HUDEP-2 (cell line): Measurements from ENCODE around the gene AKT3.
A peak's percentile ranks its signal among the peaks of the same experiment; 100 is the strongest.

Experiments
- DNase-seq, 76 experiments: peaks; one replicate each; lab custom pipeline; 2025; ENCODE audit not compliant: unreplicated experiment in 76 of 76; lab: John Stamatoyannopoulos, UW

AKT3 gene

DNA sequence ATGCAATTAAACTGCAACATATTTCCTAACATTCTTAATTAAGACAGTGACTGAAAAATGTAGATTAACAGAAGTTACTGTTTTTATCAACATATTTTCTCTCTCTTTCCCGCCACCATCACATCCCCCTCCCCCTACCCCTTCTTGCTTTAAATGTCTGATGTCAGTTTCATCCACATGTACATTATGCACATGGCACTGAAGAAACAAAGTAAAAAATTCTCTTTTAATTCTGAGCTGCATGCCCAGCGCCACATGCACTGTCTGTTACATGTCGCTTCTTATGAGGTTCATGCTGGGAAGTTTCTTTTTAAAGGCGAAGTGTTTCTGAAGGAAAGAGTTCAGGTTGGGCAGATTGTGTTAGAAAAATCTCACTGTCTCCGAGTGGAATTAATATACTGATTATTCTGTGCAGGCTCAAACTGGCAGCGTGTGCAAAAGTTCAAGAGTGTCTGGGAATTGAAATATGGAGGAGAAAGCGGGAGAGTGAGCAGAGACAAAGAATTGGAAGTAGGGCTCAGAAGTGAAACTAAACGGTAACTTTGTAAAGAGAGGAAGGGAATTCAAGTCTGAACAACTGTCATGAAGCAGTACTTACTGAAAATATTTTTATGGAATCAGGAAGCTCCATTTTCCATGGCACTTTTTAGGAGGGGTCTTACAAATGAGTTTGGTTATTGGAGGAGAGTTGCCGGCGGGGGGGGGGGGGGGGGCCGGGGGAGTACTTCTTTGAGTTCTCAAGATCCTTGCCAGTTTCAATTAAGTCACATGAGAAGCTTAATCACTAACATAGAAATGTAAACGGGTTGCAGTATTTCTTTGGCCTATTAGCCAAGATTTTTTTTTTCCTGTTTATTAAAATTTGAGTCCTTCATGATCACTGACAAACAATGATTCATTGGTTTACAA lies 376.6 kb downstream of the AKT3 start:
- no peak for DNase-seq

DNA sequence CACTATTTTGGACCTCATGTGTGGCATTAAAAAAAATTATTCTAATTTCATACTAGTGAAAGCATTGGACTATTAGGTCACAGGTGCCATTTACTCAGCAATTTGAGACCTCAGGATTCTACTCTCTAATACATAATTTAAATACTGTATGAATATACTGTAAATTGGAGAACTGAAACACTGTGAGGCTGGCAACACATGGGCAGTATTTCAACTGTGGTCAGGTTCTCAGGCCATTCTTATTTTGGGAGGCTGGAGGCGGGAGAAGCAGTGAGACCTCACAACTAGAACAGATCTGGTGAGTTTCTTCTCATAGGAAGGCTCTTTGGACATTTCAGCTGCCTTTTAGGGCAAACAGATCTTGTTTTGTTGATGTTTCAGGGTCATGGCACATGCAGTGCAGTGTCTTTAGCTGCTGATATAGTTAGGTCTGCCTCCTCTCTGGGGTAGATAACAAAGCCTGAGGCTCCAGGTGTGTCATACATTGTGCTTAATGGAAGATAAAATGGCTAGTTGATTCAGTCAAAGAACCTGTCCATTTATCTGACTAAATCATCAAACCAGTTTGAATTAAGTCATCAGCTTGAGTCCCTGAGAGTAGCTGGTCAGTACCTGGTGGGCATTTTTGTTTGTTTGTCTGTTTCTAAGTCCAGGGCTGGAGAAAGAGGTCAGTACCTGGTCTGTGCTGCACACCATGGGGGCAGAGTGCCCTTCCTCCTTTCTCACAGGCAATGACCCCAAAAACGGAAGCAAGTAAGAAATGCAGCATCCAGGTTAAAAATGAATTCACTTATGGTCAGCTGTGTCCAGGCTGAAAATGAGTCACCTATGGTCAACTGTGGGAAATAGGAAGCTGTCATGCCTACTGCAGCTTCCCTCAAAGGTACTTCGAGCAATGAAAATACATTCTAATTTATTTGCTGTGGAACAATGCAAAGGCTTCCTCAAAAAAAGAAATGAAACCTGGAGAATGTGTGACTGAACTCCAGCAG lies 378.0 kb downstream of the AKT3 start:
- DNase-seq: peak in 1 of 76 experiments; percentile 9

DNA sequence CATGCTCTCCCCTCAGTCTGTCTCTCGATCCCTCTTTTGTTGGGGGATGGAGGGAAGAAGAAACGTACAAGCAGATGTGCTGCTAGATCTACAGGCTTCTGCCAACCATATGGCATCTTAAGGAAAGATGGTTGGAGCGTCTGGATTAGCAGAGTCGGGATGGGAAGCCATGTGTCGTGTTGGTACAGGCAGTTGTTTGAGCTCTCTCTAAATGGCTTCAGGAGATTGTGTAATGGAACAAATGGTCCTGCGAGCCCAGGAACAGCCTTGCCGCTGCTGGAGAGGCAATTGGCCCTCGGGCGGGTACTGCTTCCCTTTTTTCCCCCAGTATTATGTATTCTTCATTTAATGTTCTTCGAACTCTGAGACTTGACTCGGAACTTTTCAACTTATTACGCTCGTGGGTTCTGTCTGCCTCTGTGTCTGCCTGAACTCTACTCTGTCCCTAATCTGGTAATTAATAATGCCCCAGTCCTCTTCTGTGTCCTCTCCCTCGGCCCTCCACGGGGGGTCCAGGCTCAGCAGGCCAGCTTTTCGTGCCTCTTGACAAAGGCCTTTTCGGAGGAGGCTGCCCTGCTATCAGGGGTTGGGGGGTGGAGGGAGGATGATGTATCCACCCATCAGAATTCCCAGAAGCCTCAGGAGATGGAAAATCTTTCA lies 378.9 kb downstream of the AKT3 start:
- no peak for DNase-seq

- DNase-seq: no peak
Measured at GRCh38 chr1:243470502-243470901, 379.5 kb downstream of the AKT3 start.

DNA sequence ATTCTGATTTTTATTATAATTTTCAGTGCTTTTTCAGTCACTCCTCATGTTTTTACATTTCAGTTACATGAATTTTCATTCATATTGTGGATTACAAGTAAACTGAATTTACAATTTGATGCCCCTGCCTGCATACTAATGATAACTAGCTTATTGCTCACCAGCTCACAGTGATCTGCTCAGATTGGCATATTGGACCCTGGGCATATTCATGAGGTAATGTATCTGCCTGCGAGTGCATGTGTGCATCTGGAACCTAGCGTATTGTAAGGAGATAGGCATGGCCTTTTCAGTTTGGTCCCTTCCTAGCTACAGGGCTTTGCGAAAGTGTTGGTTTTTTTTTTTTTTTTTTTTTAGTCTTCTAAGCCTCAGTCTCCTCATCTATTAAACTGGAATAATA lies 380.5 kb downstream of the AKT3 start:
- no peak for DNase-seq

DNA sequence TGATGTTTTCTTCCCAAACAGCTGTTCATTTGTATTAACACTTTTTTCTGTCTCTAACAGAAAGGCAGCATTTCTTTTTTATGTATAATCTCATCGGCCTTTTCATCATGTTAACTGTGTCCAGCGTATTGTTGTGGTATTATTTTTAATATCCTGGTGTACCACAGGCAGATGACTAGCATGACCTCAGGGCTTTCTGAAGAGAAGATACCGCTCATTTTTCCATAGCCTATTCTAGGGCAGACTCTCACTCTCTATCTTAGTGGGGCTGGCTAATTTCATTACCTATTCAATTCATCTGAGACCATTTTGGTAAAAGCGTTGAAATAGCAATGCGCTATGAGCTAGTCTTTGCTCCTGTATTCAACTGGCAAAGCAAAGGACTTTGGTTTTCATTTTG lies 384.3 kb downstream of the AKT3 start:
- no peak for DNase-seq

DNA sequence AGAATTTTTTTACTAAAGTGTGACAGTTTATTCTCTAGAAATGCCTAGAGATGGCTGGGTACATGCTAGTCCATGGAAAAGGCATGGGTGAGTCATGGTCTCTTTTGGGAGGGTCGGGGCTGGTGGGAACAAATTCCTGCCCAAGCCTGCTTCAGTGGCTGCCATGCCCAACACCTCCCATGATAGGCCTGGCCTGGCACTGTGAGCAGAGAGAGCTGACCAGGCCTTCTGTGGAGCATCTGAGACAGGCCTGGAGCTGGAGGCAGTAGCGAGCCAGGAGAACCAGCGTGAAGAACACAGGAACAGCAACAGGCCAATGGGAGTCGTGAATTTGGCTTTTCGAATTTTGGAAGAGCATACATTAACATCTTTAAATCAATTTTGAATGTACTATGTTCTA lies 385.0 kb downstream of the AKT3 start:
- no peak for DNase-seq

- DNase-seq: no peak
Measured at GRCh38 chr1:243462929-243463697, 386.9 kb downstream of the AKT3 start.

- no peak for DNase-seq
Measured at GRCh38 chr1:243461700-243462099, 388.3 kb downstream of the AKT3 start.

- no peak for DNase-seq
Measured at GRCh38 chr1:243459059-243459458, 391.0 kb downstream of the AKT3 start.

GRCh38 chr1:243457363-243457982 lies 392.6 kb downstream of the AKT3 start:
- no peak for DNase-seq

- DNase-seq: no peak
Measured at GRCh38 chr1:243455760-243456651, 394.0 kb downstream of the AKT3 start.

GRCh38 chr1:243454328-243454997 lies 395.6 kb downstream of the AKT3 start:
- no peak for DNase-seq

GRCh38 chr1:243452092-243452491 lies 398.0 kb downstream of the AKT3 start:
- DNase-seq: no peak

DNA sequence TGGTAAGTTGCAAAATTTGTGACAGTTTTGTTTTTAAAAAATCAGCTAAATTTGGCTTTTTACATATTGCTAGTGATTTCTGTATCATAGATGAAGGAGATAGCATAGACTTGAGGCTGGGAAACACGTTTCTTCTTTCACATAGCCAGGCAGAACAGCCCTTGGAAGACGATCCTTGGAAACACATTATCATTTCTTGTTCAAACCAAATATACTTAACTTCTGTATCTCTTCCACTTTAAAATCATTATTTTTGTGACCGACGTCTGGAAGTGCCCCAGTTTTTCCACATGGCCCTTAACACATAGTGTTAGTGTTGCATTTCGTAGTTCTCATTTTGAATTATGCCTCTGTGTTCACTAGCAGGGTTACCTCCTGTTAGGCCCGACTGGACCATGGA lies 400.7 kb downstream of the AKT3 start:
- DNase-seq: no peak

- DNase-seq: no peak
Measured at GRCh38 chr1:243447844-243448243, 402.2 kb downstream of the AKT3 start.

DNA sequence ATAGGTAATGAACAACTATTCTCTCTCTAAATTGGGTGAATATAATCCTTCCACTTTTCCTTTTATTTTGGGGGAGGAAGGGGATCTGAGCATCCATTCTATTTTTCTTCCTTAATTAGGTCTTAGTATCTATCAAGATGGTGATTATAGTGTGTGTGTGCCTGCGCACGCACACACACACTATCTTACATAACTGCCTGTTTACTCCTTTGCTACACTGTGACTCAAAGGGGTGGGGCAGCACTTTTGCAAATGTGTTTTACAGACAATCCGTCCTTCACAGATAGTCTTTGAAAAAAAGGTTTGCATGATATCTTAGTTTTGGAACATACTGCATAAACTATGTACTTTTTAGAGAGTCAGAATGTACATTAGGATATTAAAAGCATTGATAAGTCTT lies 402.7 kb downstream of the AKT3 start:
- peak in 73 of 76 experiments; percentile 14 to 91 (median 67) for DNase-seq

GRCh38 chr1:243443557-243443956 lies 406.5 kb downstream of the AKT3 start:
- DNase-seq: no peak
